ENCODE measurements around the gene C3orf18. TPM values are rescaled to one million over a fixed set of nuclear protein-coding genes. Genes with fewer than 3 reads are reported as not detected.

The C3orf18 gene
- polyA plus RNA-seq, 1 of the 3 experiments (the other 2 are of a cell fraction), result 19.7 TPM

GRCh38 chr3:50534681-50535330 is 32.7 kb downstream of the C3orf18 start:
- TF ChIP-seq FOSL2 (IDR thresholded peaks at IDR 0.05; ENCODE audit: borderline replicate concordance, low read depth) (no peak), RCOR1 (IDR thresholded peaks at IDR 0.05; ENCODE audit: low read length) (no peak), IRF3 (IDR thresholded peaks at IDR 0.05; ENCODE audit: low read depth, low read length) (no peak), FOXM1 (IDR thresholded peaks at IDR 0.05; ENCODE audit: low read depth) (no peak), SMC3 (IDR thresholded peaks at IDR 0.05; ENCODE audit: low read depth, low read length) (no peak), USF2 (IDR thresholded peaks at IDR 0.05; ENCODE audit: borderline replicate concordance, low read depth, low read length) (no peak), NRF1 (IDR thresholded peaks at IDR 0.05; ENCODE audit: low read depth, low read length) (no peak), ZBTB33 (IDR thresholded peaks at IDR 0.05; ENCODE audit: borderline replicate concordance, low read depth) (no peak), CHD2 (IDR thresholded peaks at IDR 0.05; ENCODE audit: low read length, partially characterized antibody) (no peak), REST (IDR thresholded peaks at IDR 0.05; ENCODE audit: low read depth, low read length) (no peak), GATA2 (CRISPR knock-in tag; IDR thresholded peaks at IDR 0.05) (no peak), SIN3A (IDR thresholded peaks at IDR 0.05; ENCODE audit: borderline replicate concordance, low read depth, low read length) (no peak), GABPA (IDR thresholded peaks at IDR 0.05; ENCODE audit: low read depth) (no peak), MEF2A (IDR thresholded peaks at IDR 0.05; ENCODE audit: borderline replicate concordance, low read depth) (no peak), EP300 (IDR thresholded peaks at IDR 0.05; ENCODE audit: borderline replicate concordance in 1 of 2, low read depth in 1 of 2, low read length in 1 of 2) (no peak), NFIC (IDR thresholded peaks at IDR 0.05; ENCODE audit: borderline replicate concordance) (no peak), RAD21 (IDR thresholded peaks at IDR 0.05; ENCODE audit: low read length) (no peak), POLR2AphosphoS5 (IDR thresholded peaks at IDR 0.05; ENCODE audit: low read depth, low read length) (no peak)
- Histone ChIP-seq H3K4me1 (ENCODE audit: control insufficient read depth in 1 of 2, insufficient read depth in 2 of 2, low read depth in 1 of 2, low read length in 1 of 2) (peaks cover 0 to 16% of the 10 kb centered on the region in 2 experiments; a peak in 1 of 4 replicates), H3K36me3 (replicated peaks in 1 of 2; ENCODE audit: control insufficient read depth in 1 of 2, insufficient read depth in 2 of 2, low read length in 1 of 2) (no peaks in the 10 kb centered on the region), H4K20me1 (ENCODE audit: insufficient read depth) (no peaks in the 10 kb centered on the region), H3K4me3 (ENCODE audit: low read depth in 2 of 2, low read length in 1 of 2) (no peak overlapping the region), H3K4me2 (no peak overlapping the region), H3K9ac (no peak overlapping the region), H3F3A (replicated peaks; ENCODE audit: insufficient read depth) (no peaks in the 10 kb centered on the region), H3K9me2 (no peaks in the 10 kb centered on the region), H3K9me3 (no peaks in the 10 kb centered on the region), H3K27me3 (ENCODE audit: insufficient read depth) (peaks cover 13% of the 10 kb centered on the region), H2AFZ (ENCODE audit: low read depth) (no peak overlapping the region), H3K79me2 (ENCODE audit: insufficient read depth) (no peaks in the 10 kb centered on the region), H3K27ac (ENCODE audit: low read depth in 2 of 2, low read length in 1 of 2) (no peak overlapping the region)
- ChIA-PET POLR2A (interaction anchor here (0.6 kb wide), 1 partner anchor 26 kb away, joined by 3 read pairs; no protein-coding TSS in a partner anchor), CTCF (interaction anchor here (1.1 to 22.6 kb wide), 6 partner anchors 8 to 102 kb away, joined by 3 to 499 read pairs (median 8); no protein-coding TSS in a partner anchor)
- DNase-seq, result no peak
- WGBS (ENCODE audit: low lambda C conversion rate), result 65% methylated on average over 9 of the region's 9 CpGs
